ENCODE data around the gene RSRP1. TPM values are rescaled to one million over a fixed set of nuclear protein-coding genes. Genes with fewer than 3 reads are reported as not detected.

Gene RSRP1
- total RNA-seq, 1 experiment from 2014 or later, result 82.9 TPM

GRCh38 chr1:25217015-25217414 is 30.2 kb downstream of the RSRP1 start:
- no peak overlapping the region for H3K27ac ChIP-seq (ENCODE audit: low read depth, low read length)
- H3K9ac ChIP-seq (ENCODE audit: low read length), result no peak overlapping the region
- BruUV-seq (replicated peaks), result no TSS peak
- RAD21 ChIA-PET (ENCODE audit: low non-redundant PET in 1 of 2, low total read pairs in 2 of 2, uncharacterized antibody in 2 of 2, unreplicated experiment in 2 of 2), result no interaction called here
- no peaks in the 10 kb centered on the region for H3K9me2 ChIP-seq (ENCODE audit: insufficient read depth)
- TF ChIP-seq JUND (IDR thresholded peaks at IDR 0.05) (no peak), CEBPB (IDR thresholded peaks at IDR 0.05; ENCODE audit: low read depth) (no peak), EZH2phosphoT487 (IDR thresholded peaks at IDR 0.05; ENCODE audit: borderline replicate concordance) (no peak), FOSL1 (IDR thresholded peaks at IDR 0.05; ENCODE audit: low read depth) (no peak), ELF1 (IDR thresholded peaks at IDR 0.05; ENCODE audit: borderline replicate concordance, low read depth) (no peak), EGR1 (IDR thresholded peaks at IDR 0.05; ENCODE audit: low read depth) (no peak), SIN3A (IDR thresholded peaks at IDR 0.05; ENCODE audit: low read depth) (no peak), ZNF274 (IDR thresholded peaks at IDR 0.05; ENCODE audit: low read depth, low read length) (no peak), MAX (IDR thresholded peaks at IDR 0.05) (no peak), POLR2AphosphoS5 (IDR thresholded peaks at IDR 0.05; ENCODE audit: low read depth, low read length) (no peak), SRF (IDR thresholded peaks at IDR 0.05; ENCODE audit: low read depth) (no peak), SP1 (IDR thresholded peaks at IDR 0.05; ENCODE audit: low read depth) (no peak), EZH2 (IDR thresholded peaks at IDR 0.05) (no peak), ATF3 (IDR thresholded peaks at IDR 0.05) (no peak), TCF7L2 (IDR thresholded peaks at IDR 0.05; ENCODE audit: borderline replicate concordance, extremely low read depth, insufficient read depth, insufficient read length) (no peak), POLR2A (IDR thresholded peaks at IDR 0.05; ENCODE audit: borderline replicate concordance, extremely low read depth, insufficient read depth, insufficient read length) (no peak)
- TF ChIP-seq, protein P1, sequence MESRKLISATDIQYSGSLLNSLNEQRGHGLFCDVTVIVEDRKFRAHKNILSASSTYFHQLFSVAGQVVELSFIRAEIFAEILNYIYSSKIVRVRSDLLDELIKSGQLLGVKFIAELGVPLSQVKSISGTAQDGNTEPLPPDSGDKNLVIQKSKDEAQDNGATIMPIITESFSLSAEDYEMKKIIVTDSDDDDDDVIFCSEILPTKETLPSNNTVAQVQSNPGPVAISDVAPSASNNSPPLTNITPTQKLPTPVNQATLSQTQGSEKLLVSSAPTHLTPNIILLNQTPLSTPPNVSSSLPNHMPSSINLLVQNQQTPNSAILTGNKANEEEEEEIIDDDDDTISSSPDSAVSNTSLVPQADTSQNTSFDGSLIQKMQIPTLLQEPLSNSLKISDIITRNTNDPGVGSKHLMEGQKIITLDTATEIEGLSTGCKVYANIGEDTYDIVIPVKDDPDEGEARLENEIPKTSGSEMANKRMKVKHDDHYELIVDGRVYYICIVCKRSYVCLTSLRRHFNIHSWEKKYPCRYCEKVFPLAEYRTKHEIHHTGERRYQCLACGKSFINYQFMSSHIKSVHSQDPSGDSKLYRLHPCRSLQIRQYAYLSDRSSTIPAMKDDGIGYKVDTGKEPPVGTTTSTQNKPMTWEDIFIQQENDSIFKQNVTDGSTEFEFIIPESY (IDR thresholded peaks at IDR 0.05; ENCODE audit: extremely low read depth, insufficient replicate concordance, low read length), result no peak
- TF ChIP-seq, protein P2, sequence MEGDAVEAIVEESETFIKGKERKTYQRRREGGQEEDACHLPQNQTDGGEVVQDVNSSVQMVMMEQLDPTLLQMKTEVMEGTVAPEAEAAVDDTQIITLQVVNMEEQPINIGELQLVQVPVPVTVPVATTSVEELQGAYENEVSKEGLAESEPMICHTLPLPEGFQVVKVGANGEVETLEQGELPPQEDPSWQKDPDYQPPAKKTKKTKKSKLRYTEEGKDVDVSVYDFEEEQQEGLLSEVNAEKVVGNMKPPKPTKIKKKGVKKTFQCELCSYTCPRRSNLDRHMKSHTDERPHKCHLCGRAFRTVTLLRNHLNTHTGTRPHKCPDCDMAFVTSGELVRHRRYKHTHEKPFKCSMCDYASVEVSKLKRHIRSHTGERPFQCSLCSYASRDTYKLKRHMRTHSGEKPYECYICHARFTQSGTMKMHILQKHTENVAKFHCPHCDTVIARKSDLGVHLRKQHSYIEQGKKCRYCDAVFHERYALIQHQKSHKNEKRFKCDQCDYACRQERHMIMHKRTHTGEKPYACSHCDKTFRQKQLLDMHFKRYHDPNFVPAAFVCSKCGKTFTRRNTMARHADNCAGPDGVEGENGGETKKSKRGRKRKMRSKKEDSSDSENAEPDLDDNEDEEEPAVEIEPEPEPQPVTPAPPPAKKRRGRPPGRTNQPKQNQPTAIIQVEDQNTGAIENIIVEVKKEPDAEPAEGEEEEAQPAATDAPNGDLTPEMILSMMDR (IDR thresholded peaks at IDR 0.05 in 2 of 3, conservative IDR thresholded peaks at IDR 0.05 in 1 of 3; ENCODE audit: borderline replicate concordance in 1 of 3, insufficient read depth in 1 of 3, low read depth in 2 of 3, low read length in 2 of 3), result no peak
- H2AFZ ChIP-seq (ENCODE audit: low read depth, low read length, poor library complexity, severe bottlenecking), result no peak overlapping the region
- H3K36me3 ChIP-seq (ENCODE audit: control insufficient read depth in 1 of 2, insufficient read depth in 2 of 2, low read length in 2 of 2), result peaks cover 3 to 8% of the 10 kb centered on the region in 2 experiments; a peak in 2 of 4 replicates
- H3K4me2 ChIP-seq (ENCODE audit: low read length), result no peak overlapping the region
- no peak for DNase-seq (ENCODE audit: low read depth, low spot score)
- peaks cover 0 to 23% of the 10 kb centered on the region in 2 experiments; a peak in 3 of 4 replicates for H3K4me1 ChIP-seq (ENCODE audit: control insufficient read depth in 1 of 2, insufficient read depth in 2 of 2, low read length in 2 of 2)
- CTCF ChIA-PET, result no interaction called here
- H3K4me3 ChIP-seq (replicated peaks in 1 of 2; ENCODE audit: low read depth in 1 of 2, low read length in 2 of 2), result no peak overlapping the region
- ATAC-seq, result no peak
- no peaks in the 10 kb centered on the region for H3K9me3 ChIP-seq (ENCODE audit: control insufficient read depth in 1 of 2, insufficient read depth in 1 of 2, low read depth in 1 of 2, low read length in 2 of 2)
- H3K79me2 ChIP-seq (ENCODE audit: insufficient read depth, low read length), result no peaks in the 10 kb centered on the region
- no peaks in the 10 kb centered on the region for H3K27me3 ChIP-seq (ENCODE audit: insufficient read depth, low read length)
- no peaks in the 10 kb centered on the region for H4K20me1 ChIP-seq (ENCODE audit: insufficient read depth)
- intact Hi-C loops (cut with micrococcal nuclease), result no loop called here
- POLR2A ChIA-PET, result no interaction called here
